ENCODE measurements around the gene ACTR3. TPM values are rescaled to one million over a fixed set of nuclear protein-coding genes. Genes with fewer than 3 reads are reported as not detected.

The ACTR3 gene
- total RNA-seq, 2 experiments from 2014 or later, result 599 to 604 TPM

DNA sequence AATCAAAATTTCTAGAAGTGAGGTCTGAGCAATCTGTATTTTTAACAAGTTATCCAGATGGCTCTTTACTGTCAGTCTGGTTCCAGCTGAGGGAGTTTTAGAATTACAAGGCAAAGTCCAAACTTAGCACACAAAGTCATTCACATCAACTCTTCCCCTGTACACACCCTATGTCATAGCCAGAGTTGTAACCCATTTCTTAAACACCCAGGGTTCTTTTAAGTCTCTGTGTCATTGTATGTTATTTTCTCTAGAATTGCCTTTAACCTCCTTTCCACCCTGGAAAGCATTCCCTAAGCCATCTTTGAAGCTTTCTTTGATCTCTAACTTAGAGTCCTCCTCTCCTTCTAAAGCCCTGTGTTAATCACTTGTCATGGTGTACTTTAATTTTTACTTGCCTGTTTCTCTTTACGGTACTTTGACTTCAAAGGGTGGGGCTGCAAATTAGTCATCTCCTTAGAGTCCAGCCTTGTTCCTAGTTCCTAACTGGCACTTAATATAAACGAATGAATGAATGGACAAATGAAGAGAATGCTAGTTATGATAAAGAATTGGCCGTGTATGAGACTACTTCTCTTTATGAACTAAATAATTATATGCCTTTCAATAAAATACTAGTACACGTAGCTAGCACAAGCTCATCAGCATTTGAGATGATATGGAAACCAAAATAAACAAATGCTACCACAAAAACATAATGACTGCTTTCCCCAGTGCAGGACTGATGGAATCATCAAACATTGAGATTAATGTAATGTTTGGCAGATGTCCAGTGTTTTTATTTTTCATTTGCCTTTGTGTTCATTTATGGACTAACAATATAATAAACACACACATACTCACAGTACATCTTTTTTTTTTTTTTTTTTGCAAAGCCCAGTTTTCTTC, 11.9 kb upstream of the ACTR3 start:
- Mint-ChIP-seq H3K27me3 (ENCODE audit: low read depth) (no peaks in the 10 kb centered on the region), H3K4me3 (peak overlapping the region; percentile 52), H3K4me1 (ENCODE audit: low read depth) (peaks cover 71% of the 10 kb centered on the region), H3K27ac (peak overlapping the region; percentile 89), H3K36me3 (ENCODE audit: low read depth) (peaks cover 47% of the 10 kb centered on the region), H3K9me3 (ENCODE audit: insufficient read depth) (no peaks in the 10 kb centered on the region)
- ATAC-seq (no peak), DNase-seq (no peak)
- POLR2A ChIA-PET, result interaction anchor here (0.6 to 2.7 kb wide), 5 partner anchors 10 to 121 kb away, joined by 3 to 25 read pairs (median 7); partner anchors contain the start of gene SLC35F5
- CTCF ChIA-PET, result interaction anchor here (0.9 to 2.0 kb wide), 3 partner anchors 11 to 47 kb away, joined by 3 to 7 read pairs (median 3); no protein-coding TSS in a partner anchor

DNA sequence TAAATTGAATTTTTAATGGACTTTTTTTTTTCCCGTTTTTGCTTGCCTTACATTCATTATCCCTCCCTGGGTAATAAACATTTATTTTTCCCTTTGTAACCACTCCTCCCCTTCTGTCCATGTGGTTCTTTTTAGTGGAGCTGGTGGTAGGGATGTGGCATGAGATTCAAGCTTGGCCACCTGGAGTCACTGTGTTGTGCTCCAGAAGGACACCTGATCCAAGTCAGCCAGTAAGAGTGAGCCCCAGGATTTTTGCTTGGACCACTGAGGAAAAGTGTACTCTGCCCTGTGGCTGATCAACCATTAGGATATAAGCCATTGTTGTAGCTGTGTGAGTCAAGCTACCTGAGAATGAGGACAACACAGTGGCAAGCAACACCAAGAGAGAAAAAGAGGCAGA, 11.1 kb upstream of the ACTR3 start:
- ChIA-PET CTCF (interaction anchor here (1.0 to 1.3 kb wide), 2 partner anchors 15 to 18 kb away, joined by 3 read pairs; no protein-coding TSS in a partner anchor), POLR2A (interaction anchor here (0.9 to 2.7 kb wide), 2 partner anchors 9 to 122 kb away, joined by 3 to 18 read pairs; partner anchors contain the start of gene SLC35F5)
- Mint-ChIP-seq H3K4me1 (ENCODE audit: low read depth) (peaks cover 68% of the 10 kb centered on the region), H3K27me3 (ENCODE audit: low read depth) (no peaks in the 10 kb centered on the region), H3K9me3 (ENCODE audit: insufficient read depth) (no peaks in the 10 kb centered on the region), H3K27ac (peak overlapping the region; percentile 26), H3K4me3 (no peak overlapping the region), H3K36me3 (ENCODE audit: low read depth) (peaks cover 43% of the 10 kb centered on the region)
- ATAC-seq (no peak), DNase-seq (no peak)

DNA sequence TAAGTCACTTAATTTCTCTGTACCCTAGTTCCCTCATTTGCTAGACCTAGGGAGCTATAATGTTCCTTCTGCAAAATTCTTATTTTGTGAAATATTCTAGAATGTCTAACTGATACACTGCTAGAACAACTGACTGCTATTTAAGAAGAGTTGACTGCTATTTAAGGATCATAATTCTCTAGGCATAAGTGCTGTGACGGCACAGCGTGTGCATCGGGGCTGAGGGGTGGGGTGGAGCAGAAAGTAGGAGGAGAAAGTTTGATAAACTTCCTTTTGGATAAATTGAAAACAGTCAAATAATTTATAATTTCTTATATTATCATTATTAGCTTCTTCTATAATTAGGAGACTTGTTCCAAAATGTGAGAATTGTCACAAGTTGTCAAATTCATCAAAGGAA, 10.4 kb upstream of the ACTR3 start:
- ChIA-PET CTCF (interaction anchor here (1.0 to 1.3 kb wide), 2 partner anchors 14 to 17 kb away, joined by 3 read pairs; no protein-coding TSS in a partner anchor), POLR2A (interaction anchor here (0.9 kb wide), 1 partner anchor 8 kb away, joined by 3 read pairs; no protein-coding TSS in a partner anchor)
- peaks cover 61% of the 10 kb centered on the region for H3K4me1 Mint-ChIP-seq (ENCODE audit: low read depth)
- no peaks in the 10 kb centered on the region for H3K9me3 Mint-ChIP-seq (ENCODE audit: insufficient read depth)
- no peak for DNase-seq
- peaks cover 38% of the 10 kb centered on the region for H3K36me3 Mint-ChIP-seq (ENCODE audit: low read depth)
- H3K4me3 Mint-ChIP-seq, result no peak overlapping the region
- H3K27ac Mint-ChIP-seq, result no peak overlapping the region
- H3K27me3 Mint-ChIP-seq (ENCODE audit: low read depth), result no peaks in the 10 kb centered on the region
- no peak for ATAC-seq

DNA sequence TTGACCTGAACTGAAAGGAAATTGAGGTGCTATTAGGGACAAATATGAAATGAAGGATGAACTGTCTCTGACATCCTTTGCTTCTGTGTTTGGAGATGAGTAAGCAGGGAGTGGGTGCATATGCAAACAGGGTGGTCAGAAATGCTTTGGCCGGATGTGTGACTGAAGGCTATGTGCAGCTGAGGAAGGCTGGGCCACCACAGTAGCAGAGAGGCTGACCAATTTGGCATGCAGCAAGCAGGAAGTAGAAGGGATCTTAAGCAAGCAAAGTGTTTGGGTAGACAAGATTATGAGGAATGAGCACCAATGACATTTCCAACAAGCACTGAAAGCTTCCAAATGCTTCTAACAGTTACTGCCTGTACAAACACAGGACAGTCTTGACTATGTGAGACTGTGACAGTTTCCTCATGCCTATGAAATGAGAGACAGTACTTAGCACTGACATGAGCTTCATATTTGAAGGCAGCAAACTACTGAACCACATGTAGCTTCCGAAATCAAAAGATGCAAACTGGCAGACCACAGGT, 3.3 kb upstream of the ACTR3 start:
- Mint-ChIP-seq H3K9me3 (ENCODE audit: insufficient read depth) (no peaks in the 10 kb centered on the region), H3K27ac (peak overlapping the region; percentile 87), H3K36me3 (ENCODE audit: low read depth) (peaks cover 60% of the 10 kb centered on the region), H3K4me3 (peak overlapping the region; percentile 70), H3K4me1 (ENCODE audit: low read depth) (peaks cover 46% of the 10 kb centered on the region), H3K27me3 (ENCODE audit: low read depth) (no peaks in the 10 kb centered on the region)
- ChIA-PET POLR2A (interaction anchor here (0.6 to 5.1 kb wide), 3 partner anchors 10 to 130 kb away, joined by 3 to 47 read pairs (median 25); partner anchors contain the start of gene SLC35F5), CTCF (interaction anchor here (0.8 to 1.8 kb wide), 2 partner anchors 9 to 10 kb away, joined by 4 to 10 read pairs; no protein-coding TSS in a partner anchor)
- ATAC-seq (peak; percentile 7), DNase-seq (peak; percentile 76)

DNA sequence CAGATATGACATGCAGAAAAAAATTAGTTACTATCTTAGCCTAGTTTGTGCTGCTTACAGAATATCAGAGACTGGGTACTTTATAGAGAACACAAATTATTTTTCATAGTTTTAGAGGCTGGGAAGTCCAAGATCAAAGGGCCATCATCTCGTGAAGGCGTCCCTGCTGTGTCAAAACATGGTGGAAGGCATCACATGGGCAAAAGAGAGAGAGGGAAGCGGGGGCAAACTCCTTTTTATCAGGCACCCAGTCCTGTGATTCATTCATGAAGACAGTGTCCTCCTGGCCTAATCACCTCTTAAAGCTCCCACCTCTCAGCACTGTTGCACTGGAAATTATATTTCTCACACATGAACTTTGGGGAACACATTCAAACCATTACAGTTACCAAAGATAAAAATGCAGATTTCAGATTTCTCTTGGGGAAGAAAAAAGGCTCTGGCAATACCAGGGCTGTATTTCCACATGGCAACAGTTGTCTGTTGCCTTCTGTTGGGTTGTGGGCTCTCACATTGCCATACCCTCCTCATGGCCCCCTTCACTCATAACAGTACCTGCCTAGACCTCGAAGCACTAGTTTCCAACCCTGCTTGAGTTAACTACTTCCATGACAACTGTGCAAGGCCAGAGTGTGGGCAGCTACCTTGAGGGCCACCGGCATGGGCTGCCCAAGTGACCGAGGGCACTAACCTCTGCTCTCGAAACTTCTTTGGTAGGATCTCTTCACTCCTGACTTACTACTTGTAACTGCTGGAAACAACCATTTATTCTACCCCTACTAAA, 2.7 kb upstream of the ACTR3 start:
- Mint-ChIP-seq H3K4me1 (ENCODE audit: low read depth) (peaks cover 45% of the 10 kb centered on the region), H3K27ac (peak overlapping the region; percentile 87), H3K36me3 (ENCODE audit: low read depth) (peaks cover 59% of the 10 kb centered on the region), H3K9me3 (ENCODE audit: insufficient read depth) (no peaks in the 10 kb centered on the region), H3K27me3 (ENCODE audit: low read depth) (no peaks in the 10 kb centered on the region), H3K4me3 (peak overlapping the region; percentile 70)
- no peak for DNase-seq
- ATAC-seq, result no peak
- POLR2A ChIA-PET, result interaction anchor here (0.6 to 5.1 kb wide), 4 partner anchors 8 to 131 kb away, joined by 3 to 47 read pairs (median 14); partner anchors contain the start of gene SLC35F5
- CTCF ChIA-PET, result interaction anchor here (0.8 to 1.8 kb wide), 2 partner anchors 8 to 11 kb away, joined by 4 to 10 read pairs; no protein-coding TSS in a partner anchor

DNA sequence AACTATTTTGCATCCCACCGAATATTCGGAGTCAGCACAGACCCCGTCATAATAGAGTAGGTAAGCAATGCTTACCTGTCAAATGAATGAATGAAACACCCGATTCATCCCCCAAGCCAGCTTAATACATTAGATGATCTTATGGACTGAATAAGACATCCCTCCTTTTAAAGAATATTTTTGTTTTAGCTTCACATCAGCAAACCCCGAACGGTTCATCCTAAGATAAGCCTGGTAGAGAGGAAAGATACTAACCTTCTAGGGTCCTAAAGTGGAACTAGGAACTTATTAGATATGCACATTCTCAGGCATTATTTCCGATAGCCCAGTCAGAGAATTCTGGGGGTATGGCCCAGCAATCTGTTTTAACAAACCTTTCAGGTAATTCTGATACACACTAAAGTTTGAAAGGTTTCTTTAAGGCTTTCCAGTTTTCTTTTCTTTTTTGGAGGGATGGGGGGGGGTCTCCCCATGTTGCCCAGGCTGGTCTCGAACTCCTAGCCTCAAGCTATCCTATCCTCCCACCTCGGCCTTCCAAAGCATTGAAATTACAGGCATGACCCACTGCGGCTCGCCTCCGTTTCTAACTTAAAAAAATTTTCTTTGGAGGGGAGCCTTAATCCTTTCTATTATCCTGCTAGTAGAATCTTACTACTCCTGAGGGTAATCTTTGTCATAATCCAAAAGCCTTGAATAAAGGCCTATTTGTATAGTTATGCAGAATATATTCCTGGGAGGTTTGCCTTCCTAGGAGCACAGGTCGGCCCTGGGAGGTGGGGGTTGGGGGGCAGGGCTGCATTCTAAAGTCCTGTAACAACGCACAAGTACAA, 1.0 kb upstream of the ACTR3 start:
- Mint-ChIP-seq H3K27me3 (ENCODE audit: low read depth) (no peaks in the 10 kb centered on the region), H3K9me3 (ENCODE audit: insufficient read depth) (no peaks in the 10 kb centered on the region), H3K4me3 (peak overlapping the region; percentile 94), H3K27ac (peak overlapping the region; percentile 97), H3K36me3 (ENCODE audit: low read depth) (peaks cover 70% of the 10 kb centered on the region), H3K4me1 (ENCODE audit: low read depth) (peaks cover 62% of the 10 kb centered on the region)
- no peak for DNase-seq
- ChIA-PET POLR2A (interaction anchor here (3.2 to 5.1 kb wide), 2 partner anchors 12 to 133 kb away, joined by 25 to 47 read pairs; partner anchors contain the start of gene SLC35F5), CTCF (interaction anchor here (1.3 to 1.6 kb wide), 3 partner anchors 11 to 133 kb away, joined by 3 to 9 read pairs (median 7); partner anchors contain the start of gene SLC35F5)
- ATAC-seq, result no peak

DNA sequence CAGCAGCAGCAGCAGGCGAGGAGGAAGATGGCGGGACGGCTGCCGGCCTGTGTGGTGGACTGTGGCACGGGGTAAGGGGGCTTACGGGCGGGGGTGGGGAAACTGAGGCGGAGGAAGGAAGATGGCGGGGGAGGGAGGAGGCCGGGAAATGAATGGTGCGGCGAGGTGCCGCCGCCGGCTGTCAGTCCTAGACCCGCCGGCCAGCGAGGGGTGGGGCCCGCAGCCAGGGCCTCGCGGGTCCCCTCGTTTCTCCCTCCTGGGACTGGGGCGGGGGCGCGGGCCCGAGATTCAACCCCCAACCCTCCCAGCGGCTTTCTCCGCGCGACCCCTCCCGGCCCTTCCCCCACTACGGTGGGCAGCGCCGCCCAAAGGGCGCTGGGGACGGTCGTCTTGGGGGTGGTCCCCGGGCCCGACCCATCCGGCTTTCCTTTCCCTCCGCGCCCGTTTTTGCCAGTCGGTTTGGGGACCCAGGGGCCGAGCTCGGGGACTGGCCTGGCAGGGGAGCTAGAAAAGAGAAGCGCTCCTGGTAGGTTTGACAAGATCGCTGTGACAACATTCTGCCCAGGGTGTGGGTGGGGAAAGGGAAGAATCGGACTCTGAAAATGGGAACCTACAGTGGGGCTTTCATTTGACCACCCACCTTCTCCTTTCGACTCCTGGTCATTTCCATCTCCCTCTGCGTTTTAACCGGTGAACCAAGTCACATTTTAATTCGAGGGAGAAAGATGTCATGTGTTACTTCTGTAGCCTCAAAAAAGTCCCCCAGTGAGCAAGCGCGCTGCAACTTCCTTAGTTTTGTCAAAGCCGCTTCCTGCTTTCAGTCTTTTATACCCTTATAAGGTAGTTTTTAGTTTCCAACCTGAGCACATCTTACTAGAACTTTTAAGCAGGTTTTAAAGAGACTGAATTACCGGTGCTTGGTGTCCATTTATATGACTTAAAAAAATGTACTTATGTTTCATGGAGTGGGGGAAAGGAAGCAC, 655 bp downstream of the ACTR3 start:
- Mint-ChIP-seq H3K27ac (peak overlapping the region; percentile 97), H3K27me3 (ENCODE audit: low read depth) (no peaks in the 10 kb centered on the region), H3K9me3 (ENCODE audit: insufficient read depth) (no peaks in the 10 kb centered on the region), H3K36me3 (ENCODE audit: low read depth) (peaks cover 76% of the 10 kb centered on the region), H3K4me1 (ENCODE audit: low read depth) (peaks cover 68% of the 10 kb centered on the region), H3K4me3 (peak overlapping the region; percentile 94)
- DNase-seq (peak; percentile 88), ATAC-seq (peak; percentile 54)
- CTCF ChIA-PET, result no interaction called here
- POLR2A ChIA-PET, result interaction anchor here (0.6 to 5.1 kb wide), 6 partner anchors 8 to 134 kb away, joined by 3 to 47 read pairs (median 3); partner anchors contain the start of gene SLC35F5

DNA sequence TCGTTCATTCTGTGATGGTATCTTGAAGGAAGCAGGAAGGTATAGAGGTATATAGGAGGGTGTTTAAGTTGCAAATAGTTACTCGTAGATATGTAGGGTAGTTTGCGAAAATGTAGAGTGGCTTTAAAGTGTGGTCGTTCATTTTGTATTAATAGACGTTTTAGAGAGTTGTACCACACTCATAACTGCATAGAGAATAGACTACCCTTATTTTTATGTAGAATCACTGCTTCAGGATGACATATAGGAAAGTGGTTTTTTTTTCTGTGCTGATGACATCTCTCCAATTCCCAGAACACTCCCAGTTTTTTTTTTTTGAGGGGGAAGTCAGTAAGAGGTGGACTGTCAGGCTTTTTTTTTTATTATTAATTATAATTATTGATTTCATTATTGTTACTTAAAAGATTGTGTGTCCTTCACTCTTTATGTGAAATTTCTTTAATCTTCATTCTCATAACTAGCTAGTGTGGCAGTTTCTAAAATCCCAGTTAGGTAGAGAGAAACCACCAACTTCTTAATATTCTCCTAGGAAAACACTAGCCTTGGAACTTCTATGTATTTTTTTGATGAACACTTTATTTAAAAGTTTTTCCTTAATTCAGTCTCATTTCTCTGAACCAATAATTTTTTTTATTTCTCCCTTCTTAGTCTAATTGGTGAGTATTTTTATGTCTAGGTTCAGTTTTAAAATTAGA, 1.5 kb downstream of the ACTR3 start:
- Mint-ChIP-seq H3K4me3 (peak overlapping the region; percentile 94), H3K27me3 (ENCODE audit: low read depth) (no peaks in the 10 kb centered on the region), H3K36me3 (ENCODE audit: low read depth) (peaks cover 80% of the 10 kb centered on the region), H3K27ac (peak overlapping the region; percentile 97), H3K4me1 (ENCODE audit: low read depth) (peaks cover 69% of the 10 kb centered on the region), H3K9me3 (ENCODE audit: insufficient read depth) (no peaks in the 10 kb centered on the region)
- ChIA-PET CTCF (no interaction called here), POLR2A (no interaction called here)
- no peak for DNase-seq
- no peak for ATAC-seq

DNA sequence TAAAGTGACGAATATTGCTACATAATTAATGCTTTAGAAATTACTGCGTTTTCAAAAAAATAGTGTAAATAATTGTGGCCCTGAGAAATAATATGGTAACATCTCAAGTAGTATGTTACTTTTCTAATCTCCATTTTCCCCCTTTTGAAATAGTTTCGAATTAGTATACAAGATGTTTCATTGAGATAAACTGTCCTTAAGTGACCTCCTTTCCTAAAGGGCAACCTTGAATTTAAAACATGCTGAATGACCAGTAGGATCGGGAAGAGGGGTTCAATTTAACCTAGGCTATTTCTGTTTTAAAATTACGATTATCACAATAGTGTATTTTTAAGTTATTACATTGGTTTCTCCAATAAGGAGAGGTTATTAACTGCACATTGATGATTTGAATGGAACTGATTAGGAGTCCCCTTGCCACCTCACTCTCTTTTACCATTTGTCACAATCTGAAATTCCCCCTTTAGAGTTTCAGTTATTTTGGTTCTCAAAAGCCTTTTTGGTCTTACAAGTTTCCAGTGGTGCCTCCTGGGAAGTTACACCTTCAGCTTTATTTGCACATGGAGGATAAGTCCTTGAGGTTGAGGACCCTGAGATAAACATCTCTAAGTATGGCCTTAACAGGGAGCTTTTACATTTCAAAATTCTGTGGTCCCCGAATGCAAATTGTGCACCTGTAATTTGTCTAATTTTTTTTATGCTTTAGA, 2.3 kb downstream of the ACTR3 start:
- H3K4me1 Mint-ChIP-seq (ENCODE audit: low read depth), result peaks cover 69% of the 10 kb centered on the region
- peak overlapping the region; percentile 82 for H3K27ac Mint-ChIP-seq
- DNase-seq, result no peak
- H3K36me3 Mint-ChIP-seq (ENCODE audit: low read depth), result peaks cover 83% of the 10 kb centered on the region
- POLR2A ChIA-PET, result interaction anchor here (1.0 kb wide), 1 partner anchor 136 kb away, joined by 6 read pairs; the partner anchor contains the start of gene SLC35F5
- CTCF ChIA-PET, result interaction anchor here (0.7 to 0.9 kb wide), 2 partner anchors 10 to 74 kb away, joined by 3 read pairs; no protein-coding TSS in a partner anchor
- no peaks in the 10 kb centered on the region for H3K9me3 Mint-ChIP-seq (ENCODE audit: insufficient read depth)
- H3K4me3 Mint-ChIP-seq, result peak overlapping the region; percentile 94
- no peak for ATAC-seq
- no peaks in the 10 kb centered on the region for H3K27me3 Mint-ChIP-seq (ENCODE audit: low read depth)

Data from activated CD8-positive, alpha-beta T cell treated with anti-CD3 and anti-CD28 coated beads, Interleukin-2, amount 10 ng/mL, durations not matched to agents 7 days and 5 days (primary cell).